ENCODE data around the gene CFAP43.

DNA sequence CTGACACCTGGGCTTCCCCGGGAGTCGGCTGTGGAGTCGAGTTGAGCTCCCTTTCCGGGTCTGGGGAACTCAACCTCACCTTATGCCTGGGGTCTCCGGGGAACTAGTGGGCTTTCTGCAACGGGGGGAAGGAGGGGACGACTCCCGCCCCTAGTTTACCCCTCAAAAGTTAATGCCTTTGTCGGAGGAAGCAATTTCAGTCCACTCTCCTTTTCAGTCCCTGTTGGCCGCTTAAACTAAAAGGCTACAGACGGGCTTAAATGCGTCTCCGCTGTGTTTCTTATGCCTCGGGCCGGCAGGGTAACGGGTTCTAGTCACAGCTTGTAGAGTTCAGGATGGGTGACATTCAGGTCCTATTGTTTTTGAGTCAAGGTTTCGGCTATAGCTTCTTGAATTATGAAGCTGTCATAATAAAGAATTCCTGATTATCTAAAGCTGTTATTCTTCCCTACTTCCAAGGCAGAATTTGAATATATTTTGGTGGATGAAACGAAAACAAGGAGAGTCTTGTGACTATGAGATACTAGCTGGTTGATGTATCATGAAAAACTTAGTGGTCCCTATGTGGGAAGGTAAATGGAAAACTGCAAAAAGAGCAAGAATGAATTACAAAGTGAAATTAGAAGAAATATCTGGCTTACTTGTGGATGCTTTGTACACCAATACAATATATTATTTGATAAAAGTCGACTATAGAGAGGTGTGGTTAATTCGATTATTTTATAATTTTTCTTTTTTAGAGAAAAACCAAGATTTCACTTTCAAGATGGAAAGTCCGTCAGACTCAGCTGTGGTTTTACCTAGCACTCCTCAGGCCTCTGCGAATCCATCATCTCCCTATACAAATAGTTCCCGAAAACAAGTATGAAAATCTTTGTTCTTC, 109.7 kb downstream of the CFAP43 start:
- TF ChIP-seq FOXK1 (CRISPR knock-in tag; IDR thresholded peaks at IDR 0.05) (no peak), NR3C1 (CRISPR knock-in tag; conservative IDR thresholded peaks at IDR 0.05; ENCODE audit: low read depth) (no peak), ETV6 (CRISPR knock-in tag; IDR thresholded peaks at IDR 0.05) (no peak), TP53 (CRISPR knock-in tag; IDR thresholded peaks at IDR 0.05) (no peak), NFYB (CRISPR knock-in tag; conservative IDR thresholded peaks at IDR 0.05; ENCODE audit: low read depth) (no peak)
- TF ChIP-seq, protein P1, sequence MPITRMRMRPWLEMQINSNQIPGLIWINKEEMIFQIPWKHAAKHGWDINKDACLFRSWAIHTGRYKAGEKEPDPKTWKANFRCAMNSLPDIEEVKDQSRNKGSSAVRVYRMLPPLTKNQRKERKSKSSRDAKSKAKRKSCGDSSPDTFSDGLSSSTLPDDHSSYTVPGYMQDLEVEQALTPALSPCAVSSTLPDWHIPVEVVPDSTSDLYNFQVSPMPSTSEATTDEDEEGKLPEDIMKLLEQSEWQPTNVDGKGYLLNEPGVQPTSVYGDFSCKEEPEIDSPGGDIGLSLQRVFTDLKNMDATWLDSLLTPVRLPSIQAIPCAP (CRISPR knock-in tag; IDR thresholded peaks at IDR 0.05) = no peak
- TF ChIP-seq, protein P2, sequence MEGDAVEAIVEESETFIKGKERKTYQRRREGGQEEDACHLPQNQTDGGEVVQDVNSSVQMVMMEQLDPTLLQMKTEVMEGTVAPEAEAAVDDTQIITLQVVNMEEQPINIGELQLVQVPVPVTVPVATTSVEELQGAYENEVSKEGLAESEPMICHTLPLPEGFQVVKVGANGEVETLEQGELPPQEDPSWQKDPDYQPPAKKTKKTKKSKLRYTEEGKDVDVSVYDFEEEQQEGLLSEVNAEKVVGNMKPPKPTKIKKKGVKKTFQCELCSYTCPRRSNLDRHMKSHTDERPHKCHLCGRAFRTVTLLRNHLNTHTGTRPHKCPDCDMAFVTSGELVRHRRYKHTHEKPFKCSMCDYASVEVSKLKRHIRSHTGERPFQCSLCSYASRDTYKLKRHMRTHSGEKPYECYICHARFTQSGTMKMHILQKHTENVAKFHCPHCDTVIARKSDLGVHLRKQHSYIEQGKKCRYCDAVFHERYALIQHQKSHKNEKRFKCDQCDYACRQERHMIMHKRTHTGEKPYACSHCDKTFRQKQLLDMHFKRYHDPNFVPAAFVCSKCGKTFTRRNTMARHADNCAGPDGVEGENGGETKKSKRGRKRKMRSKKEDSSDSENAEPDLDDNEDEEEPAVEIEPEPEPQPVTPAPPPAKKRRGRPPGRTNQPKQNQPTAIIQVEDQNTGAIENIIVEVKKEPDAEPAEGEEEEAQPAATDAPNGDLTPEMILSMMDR (IDR thresholded peaks at IDR 0.05) = no peak
- TF ChIP-seq, protein P3, sequence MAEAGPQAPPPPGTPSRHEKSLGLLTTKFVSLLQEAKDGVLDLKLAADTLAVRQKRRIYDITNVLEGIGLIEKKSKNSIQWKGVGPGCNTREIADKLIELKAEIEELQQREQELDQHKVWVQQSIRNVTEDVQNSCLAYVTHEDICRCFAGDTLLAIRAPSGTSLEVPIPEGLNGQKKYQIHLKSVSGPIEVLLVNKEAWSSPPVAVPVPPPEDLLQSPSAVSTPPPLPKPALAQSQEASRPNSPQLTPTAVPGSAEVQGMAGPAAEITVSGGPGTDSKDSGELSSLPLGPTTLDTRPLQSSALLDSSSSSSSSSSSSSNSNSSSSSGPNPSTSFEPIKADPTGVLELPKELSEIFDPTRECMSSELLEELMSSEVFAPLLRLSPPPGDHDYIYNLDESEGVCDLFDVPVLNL (CRISPR knock-in tag; IDR thresholded peaks at IDR 0.05; ENCODE audit: borderline replicate concordance, low read depth) = no peak
- TF ChIP-seq, protein P4, sequence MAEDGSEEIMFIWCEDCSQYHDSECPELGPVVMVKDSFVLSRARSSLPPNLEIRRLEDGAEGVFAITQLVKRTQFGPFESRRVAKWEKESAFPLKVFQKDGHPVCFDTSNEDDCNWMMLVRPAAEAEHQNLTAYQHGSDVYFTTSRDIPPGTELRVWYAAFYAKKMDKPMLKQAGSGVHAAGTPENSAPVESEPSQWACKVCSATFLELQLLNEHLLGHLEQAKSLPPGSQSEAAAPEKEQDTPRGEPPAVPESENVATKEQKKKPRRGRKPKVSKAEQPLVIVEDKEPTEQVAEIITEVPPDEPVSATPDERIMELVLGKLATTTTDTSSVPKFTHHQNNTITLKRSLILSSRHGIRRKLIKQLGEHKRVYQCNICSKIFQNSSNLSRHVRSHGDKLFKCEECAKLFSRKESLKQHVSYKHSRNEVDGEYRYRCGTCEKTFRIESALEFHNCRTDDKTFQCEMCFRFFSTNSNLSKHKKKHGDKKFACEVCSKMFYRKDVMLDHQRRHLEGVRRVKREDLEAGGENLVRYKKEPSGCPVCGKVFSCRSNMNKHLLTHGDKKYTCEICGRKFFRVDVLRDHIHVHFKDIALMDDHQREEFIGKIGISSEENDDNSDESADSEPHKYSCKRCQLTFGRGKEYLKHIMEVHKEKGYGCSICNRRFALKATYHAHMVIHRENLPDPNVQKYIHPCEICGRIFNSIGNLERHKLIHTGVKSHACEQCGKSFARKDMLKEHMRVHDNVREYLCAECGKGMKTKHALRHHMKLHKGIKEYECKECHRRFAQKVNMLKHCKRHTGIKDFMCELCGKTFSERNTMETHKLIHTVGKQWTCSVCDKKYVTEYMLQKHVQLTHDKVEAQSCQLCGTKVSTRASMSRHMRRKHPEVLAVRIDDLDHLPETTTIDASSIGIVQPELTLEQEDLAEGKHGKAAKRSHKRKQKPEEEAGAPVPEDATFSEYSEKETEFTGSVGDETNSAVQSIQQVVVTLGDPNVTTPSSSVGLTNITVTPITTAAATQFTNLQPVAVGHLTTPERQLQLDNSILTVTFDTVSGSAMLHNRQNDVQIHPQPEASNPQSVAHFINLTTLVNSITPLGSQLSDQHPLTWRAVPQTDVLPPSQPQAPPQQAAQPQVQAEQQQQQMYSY (CRISPR knock-in tag; IDR thresholded peaks at IDR 0.05) = no peak
- TF ChIP-seq, protein P5, sequence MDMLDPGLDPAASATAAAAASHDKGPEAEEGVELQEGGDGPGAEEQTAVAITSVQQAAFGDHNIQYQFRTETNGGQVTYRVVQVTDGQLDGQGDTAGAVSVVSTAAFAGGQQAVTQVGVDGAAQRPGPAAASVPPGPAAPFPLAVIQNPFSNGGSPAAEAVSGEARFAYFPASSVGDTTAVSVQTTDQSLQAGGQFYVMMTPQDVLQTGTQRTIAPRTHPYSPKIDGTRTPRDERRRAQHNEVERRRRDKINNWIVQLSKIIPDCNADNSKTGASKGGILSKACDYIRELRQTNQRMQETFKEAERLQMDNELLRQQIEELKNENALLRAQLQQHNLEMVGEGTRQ (CRISPR knock-in tag; IDR thresholded peaks at IDR 0.05) = no peak
- TF ChIP-seq, protein P6, sequence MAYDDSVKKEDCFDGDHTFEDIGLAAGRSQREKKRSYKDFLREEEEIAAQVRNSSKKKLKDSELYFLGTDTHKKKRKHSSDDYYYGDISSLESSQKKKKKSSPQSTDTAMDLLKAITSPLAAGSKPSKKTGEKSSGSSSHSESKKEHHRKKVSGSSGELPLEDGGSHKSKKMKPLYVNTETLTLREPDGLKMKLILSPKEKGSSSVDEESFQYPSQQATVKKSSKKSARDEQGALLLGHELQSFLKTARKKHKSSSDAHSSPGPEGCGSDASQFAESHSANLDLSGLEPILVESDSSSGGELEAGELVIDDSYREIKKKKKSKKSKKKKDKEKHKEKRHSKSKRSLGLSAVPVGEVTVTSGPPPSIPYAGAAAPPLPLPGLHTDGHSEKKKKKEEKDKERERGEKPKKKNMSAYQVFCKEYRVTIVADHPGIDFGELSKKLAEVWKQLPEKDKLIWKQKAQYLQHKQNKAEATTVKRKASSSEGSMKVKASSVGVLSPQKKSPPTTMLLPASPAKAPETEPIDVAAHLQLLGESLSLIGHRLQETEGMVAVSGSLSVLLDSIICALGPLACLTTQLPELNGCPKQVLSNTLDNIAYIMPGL (CRISPR knock-in tag; IDR thresholded peaks at IDR 0.05) = no peak
- TF ChIP-seq, protein P7, sequence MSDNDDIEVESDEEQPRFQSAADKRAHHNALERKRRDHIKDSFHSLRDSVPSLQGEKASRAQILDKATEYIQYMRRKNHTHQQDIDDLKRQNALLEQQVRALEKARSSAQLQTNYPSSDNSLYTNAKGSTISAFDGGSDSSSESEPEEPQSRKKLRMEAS (CRISPR knock-in tag; IDR thresholded peaks at IDR 0.05) = no peak

All from WTC11 (cell line).